ENCODE data around the gene ATP2B3. TPM values are rescaled to one million over a fixed set of nuclear protein-coding genes. Genes with fewer than 3 reads are reported as not detected.
A peak's percentile ranks its signal among the peaks of the same experiment; 100 is the strongest.

ATP2B3 gene
- total RNA-seq, 6 donors from 2014 or later = 0.10 to 0.55 (median 0.33) TPM; not detected in 2

- Histone ChIP-seq H3K36me3 (no peaks in the 10 kb centered on the region), H3K4me1 (no peaks in the 10 kb centered on the region), H3K27ac (no peak overlapping the region), H3K4me3 (no peak overlapping the region), H3K27me3 (peaks cover 0 to 4% (median 0%) of the 10 kb centered on the region in 4 donors), H3K9me3 (no peaks in the 10 kb centered on the region)
- 86 to 93% methylated on average over 8 to 9 of the region's 9 CpGs for WGBS, 2 donors
- DNase-seq (no peak), ATAC-seq (ENCODE audit: low FRiP score in 2 of 2) (no peak)
- TF ChIP-seq CTCF (IDR thresholded peaks at IDR 0.05) (no peak), POLR2AphosphoS5 (IDR thresholded peaks at IDR 0.05) (no peak), EP300 (IDR thresholded peaks at IDR 0.05) (no peak), POLR2A (IDR thresholded peaks at IDR 0.05) (no peak)
These were observed 45.1 kb downstream of the ATP2B3 start for GRCh38 chrX:153562546-153562945.

GRCh38 chrX:153564047-153564606 is 46.7 kb downstream of the ATP2B3 start:
- TF ChIP-seq EP300 (IDR thresholded peaks at IDR 0.05) = no peak
- no peak for TF ChIP-seq POLR2A (IDR thresholded peaks at IDR 0.05)
- TF ChIP-seq CTCF (IDR thresholded peaks at IDR 0.05) = no peak
- TF ChIP-seq POLR2AphosphoS5 (IDR thresholded peaks at IDR 0.05) = no peak
- no peaks in the 10 kb centered on the region for H3K36me3 ChIP-seq
- no peaks in the 10 kb centered on the region for H3K4me1 ChIP-seq
- DNase-seq (peak in 1 of 2 donors; percentile 28), ATAC-seq (ENCODE audit: low FRiP score in 2 of 2) (no peak)
- H3K27ac ChIP-seq = no peak overlapping the region
- peaks cover 0 to 4% (median 0%) of the 10 kb centered on the region in 4 donors for H3K27me3 ChIP-seq
- 81 to 88% methylated on average over 3 to 9 of the region's 14 CpGs for WGBS, 2 donors
- H3K4me3 ChIP-seq = no peak overlapping the region
- H3K9me3 ChIP-seq = no peaks in the 10 kb centered on the region

- Histone ChIP-seq H3K36me3 (no peaks in the 10 kb centered on the region), H3K27ac (no peak overlapping the region), H3K9me3 (no peaks in the 10 kb centered on the region), H3K27me3 (peaks cover 0 to 4% (median 0%) of the 10 kb centered on the region in 4 donors), H3K4me3 (no peak overlapping the region), H3K4me1 (no peaks in the 10 kb centered on the region)
- DNase-seq (no peak), ATAC-seq (ENCODE audit: low FRiP score in 2 of 2) (no peak)
- 72% methylated on average over 9 of the region's 9 CpGs; no CpG with 5 or more reads in 1 of the 2 donors for WGBS, 2 donors
- no peak for TF ChIP-seq EP300 (IDR thresholded peaks at IDR 0.05)
- TF ChIP-seq POLR2AphosphoS5 (IDR thresholded peaks at IDR 0.05) = no peak
- no peak for TF ChIP-seq POLR2A (IDR thresholded peaks at IDR 0.05)
- no peak for TF ChIP-seq CTCF (IDR thresholded peaks at IDR 0.05)
These were observed 48.6 kb downstream of the ATP2B3 start for GRCh38 chrX:153565996-153566580.

- DNase-seq = no peak
- TF ChIP-seq CTCF (IDR thresholded peaks at IDR 0.05) (no peak), POLR2AphosphoS5 (IDR thresholded peaks at IDR 0.05) (no peak), EP300 (IDR thresholded peaks at IDR 0.05) (no peak), POLR2A (IDR thresholded peaks at IDR 0.05) (no peak)
- no peak for ATAC-seq (ENCODE audit: low FRiP score in 2 of 2)
- Histone ChIP-seq H3K4me1 (no peaks in the 10 kb centered on the region), H3K4me3 (no peak overlapping the region), H3K27me3 (peaks cover 0 to 8% (median 0%) of the 10 kb centered on the region in 4 donors), H3K36me3 (no peaks in the 10 kb centered on the region), H3K27ac (no peak overlapping the region), H3K9me3 (no peaks in the 10 kb centered on the region)
- 81 to 94% methylated on average over 8 to 19 of the region's 21 CpGs for WGBS, 2 donors
These were observed 51.1 kb downstream of the ATP2B3 start for GRCh38 chrX:153568451-153569011.

Data from upper lobe of left lung (tissue), 6 donors.